HG03097 (cell line): ENCODE results near the gene ST8SIA5.

Source experiments
- ATAC-seq: cut with Tn5 transposase; IDR thresholded peaks from one replicate; pipeline ENCODE4 v1.9.1; 2021; ENCODE audit not compliant: unreplicated experiment, low FRiP score

The ST8SIA5 gene

DNA sequence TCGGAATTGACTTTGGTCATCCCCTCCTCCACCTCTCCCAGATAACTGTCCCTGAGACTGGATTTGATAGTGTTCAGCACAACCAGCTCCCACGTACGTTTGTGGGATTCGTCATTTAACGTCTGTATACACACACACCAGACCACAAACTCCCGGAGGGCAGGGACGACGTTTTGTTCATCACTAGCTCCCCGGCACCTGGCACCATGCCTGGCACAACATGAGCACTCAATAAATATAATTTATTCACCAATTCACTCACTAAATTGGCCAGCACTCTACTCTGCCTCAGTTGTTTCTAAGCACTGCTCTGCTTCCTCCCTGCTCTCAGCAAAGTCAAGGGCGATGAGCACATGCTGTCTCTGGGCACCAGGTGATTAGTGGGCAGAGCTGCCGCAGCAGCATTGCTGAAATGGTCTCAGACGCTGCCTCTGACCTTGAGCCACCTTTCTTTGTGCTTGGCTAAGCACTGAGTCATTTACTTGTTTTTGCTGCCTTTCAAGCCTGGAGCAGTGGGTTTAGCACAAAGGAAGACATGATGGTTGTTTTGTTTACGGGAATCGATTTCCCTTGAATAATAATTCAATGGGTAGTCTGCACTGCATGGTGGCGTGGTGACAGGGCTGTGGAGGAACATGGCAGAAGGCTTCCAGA, 80.5 kb downstream of the ST8SIA5 start:
- ATAC-seq: no peak

GRCh38 chr18:46675112-46675511, 81.7 kb downstream of the ST8SIA5 start:
- no peak for ATAC-seq

GRCh38 chr18:46672062-46672970, 84.5 kb downstream of the ST8SIA5 start:
- no peak for ATAC-seq

DNA sequence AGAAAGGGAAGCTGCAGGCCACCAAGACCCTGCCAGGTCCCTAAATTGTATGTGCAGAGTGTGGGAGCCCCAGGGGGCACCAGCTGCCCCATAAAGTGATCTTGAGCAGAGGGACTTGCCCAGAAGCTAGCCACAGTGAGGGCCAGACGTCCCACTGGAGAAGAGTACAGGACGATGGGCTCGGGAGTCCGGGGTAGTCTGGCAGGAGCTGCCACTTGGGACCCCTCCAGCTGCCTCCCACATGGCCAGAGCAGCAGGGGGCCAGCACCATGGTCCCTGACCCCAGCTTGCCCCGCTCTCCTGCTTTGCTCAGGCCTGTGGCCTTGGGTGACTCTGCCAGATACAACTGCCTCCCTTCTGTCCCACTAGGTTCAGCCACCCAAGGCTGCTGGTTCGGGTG, 88.2 kb downstream of the ST8SIA5 start:
- ATAC-seq: no peak

- no peak for ATAC-seq
Measured at GRCh38 chr18:46668135-46668534, 88.7 kb downstream of the ST8SIA5 start.

- no peak for ATAC-seq
Measured at GRCh38 chr18:46663539-46663938, 93.3 kb downstream of the ST8SIA5 start.

GRCh38 chr18:46660957-46661749, 95.7 kb downstream of the ST8SIA5 start:
- no peak for ATAC-seq

- no peak for ATAC-seq
Measured at GRCh38 chr18:46659484-46659883, 97.4 kb downstream of the ST8SIA5 start.

DNA sequence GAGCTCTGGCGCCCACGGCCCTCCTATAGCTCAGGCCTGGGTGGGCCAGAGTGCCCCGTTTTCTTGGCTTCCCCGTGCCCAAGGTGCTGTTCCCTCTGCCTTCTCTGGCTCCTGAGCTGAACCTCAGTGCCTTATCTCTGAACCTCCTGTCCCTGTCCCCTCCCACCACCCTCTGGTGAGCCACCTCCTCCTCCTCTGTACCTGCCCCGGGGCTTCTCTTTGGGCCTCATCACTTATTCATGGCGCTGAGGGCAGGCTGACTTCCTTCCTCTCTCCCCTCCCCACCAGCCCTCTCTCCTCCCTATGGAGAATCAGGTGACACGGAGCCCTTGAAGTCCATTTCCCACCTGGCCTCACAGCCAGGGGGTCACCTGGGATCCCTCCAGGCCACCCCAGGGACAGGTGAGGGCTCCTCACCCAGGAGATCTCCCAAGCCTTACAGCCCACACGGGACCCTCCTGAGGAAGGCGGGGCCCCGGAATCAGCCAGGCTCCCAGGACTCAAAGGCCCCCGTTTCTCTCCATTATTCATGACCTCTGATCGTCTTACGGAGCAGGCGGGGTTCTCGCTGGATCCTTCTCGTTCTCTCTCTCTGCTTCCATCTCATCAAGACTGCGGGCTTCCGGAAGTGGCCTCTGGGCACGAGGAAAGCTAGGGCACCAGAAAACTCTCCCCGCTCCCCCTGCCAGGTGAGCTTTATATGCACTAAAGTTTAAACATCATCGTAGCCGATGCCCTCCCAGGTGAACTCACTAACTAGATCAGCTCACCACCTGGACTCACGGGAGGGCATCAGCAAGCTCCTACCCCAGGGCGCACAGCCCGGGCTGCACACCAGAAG, 99.5 kb downstream of the ST8SIA5 start, which contains the start of gene LOXHD1:
TSS of gene LOXHD1 (minus strand) at position 106 of the 841 bp plus-strand sequence. CDS start 187 bp downstream, outside the sequence.
- no peak for ATAC-seq

DNA sequence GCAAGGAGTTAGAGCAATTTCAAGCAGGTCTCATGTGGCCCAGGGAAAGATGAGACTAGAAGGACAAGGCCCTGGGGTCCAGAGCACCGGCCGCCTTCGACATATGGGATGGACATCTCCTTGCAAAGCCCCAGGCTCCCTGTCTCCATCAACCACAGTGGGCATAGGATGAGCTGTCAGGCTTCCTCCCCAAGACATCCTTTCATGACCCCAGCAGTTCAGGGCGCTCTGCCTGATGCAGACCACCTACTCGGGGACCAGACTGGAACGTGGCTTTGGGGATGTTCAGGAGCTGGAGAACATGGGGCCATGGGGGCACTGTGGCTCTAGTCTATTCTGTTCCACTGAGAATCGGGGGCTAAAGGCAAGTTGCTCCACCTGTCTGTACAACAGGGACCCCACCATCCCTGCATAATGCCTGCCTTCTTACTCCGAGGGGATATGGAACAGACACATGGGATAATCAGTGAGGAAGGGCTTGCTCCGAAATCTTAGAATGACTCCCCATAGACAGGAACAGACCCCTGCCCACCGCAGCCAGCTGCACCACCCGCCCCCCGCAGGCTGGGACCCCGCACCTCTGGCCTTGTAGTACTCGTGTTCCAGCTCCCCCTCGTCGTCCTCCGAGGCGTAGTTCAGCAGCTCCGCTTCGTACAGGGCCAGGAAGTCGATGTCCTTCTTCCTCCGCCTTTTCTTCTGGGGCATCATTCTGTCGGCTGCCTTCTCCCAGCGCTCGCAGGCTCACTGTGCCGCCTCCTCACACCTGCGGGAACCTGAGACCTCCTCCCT, 100.3 kb downstream of the ST8SIA5 start:
- ATAC-seq: no peak

- ATAC-seq: no peak
Measured at GRCh38 chr18:46652372-46652771, 104.5 kb downstream of the ST8SIA5 start.

DNA sequence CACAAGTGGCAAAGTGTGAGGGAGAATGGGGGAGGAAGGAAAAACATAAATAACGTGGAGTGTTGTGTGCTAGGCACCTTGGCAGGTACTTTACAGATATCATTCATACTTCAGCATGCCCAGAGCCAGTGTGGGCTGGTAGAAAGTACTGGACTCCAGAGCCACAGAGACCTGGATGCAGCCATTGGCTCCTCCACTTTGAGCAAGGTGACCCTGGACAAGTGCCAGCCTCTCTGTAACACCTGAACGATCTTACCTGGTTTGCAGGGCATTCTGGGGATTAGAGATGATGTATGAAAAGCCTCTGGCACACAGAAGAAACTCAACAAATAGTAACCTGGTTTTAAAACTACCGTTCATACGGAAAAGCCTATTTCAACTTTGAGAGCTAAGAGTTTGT, 106.2 kb downstream of the ST8SIA5 start:
- no peak for ATAC-seq

DNA sequence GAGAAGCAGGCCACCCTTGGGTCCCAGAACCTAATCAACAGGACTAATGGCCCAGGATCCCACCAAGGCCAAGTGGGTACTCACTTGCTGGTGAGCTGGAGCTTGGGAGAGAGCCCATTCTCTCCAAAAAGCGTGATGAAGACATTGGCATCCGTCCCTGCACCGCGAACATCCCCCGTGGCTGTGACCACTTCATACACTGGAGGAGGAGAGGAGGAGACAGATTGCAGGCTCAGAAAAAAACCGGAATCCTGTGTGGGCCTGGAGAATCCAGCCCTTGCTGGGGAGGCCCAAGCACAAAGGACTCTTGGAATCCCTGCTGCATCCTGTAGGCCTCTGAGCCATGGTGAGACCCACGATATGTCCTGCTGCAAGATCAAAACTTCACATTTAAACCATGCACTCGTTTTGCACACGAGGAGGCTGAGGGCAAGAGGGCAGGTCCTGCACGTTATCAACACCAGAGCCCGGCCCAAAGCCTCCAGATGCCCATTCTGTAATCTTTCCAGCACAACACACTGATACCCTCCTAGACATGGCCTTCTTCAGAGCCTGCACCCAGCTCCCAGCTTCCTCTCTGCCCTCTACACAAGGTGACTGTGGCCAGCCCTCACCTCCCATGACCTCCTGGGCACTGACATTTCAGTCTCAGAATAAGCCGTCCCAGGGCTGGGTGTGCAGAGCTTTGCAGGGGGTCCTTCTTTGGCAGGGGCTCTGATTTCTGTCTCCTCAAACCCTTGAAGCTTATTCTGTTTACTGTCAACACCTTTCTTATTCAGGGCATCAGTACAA, 107.6 kb downstream of the ST8SIA5 start:
- ATAC-seq: no peak

- ATAC-seq: no peak
Measured at GRCh38 chr18:46646468-46646867, 110.4 kb downstream of the ST8SIA5 start.

- ATAC-seq: no peak
Measured at GRCh38 chr18:46642561-46642960, 114.3 kb downstream of the ST8SIA5 start.

GRCh38 chr18:46641917-46642316, 114.9 kb downstream of the ST8SIA5 start:
- no peak for ATAC-seq

DNA sequence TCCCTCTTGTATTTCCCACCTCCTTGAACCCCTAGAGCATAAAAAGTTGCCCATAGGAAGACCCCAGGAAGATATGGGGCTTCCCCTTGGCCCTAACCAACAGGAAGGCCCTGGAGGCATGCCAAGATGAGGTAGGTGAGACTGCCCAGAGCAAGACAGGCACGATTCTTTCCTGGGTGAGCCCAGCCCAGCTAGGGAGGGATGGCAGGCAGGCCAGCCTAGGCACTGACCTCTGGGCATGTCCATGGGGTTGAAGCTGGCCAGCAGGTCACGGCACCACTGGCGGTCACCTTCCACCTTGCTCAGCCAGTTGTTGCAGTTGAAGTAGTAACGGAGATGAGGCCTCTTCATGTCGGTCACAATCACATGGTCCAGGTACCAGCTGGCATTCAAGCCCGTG, 117.5 kb downstream of the ST8SIA5 start:
- no peak for ATAC-seq

DNA sequence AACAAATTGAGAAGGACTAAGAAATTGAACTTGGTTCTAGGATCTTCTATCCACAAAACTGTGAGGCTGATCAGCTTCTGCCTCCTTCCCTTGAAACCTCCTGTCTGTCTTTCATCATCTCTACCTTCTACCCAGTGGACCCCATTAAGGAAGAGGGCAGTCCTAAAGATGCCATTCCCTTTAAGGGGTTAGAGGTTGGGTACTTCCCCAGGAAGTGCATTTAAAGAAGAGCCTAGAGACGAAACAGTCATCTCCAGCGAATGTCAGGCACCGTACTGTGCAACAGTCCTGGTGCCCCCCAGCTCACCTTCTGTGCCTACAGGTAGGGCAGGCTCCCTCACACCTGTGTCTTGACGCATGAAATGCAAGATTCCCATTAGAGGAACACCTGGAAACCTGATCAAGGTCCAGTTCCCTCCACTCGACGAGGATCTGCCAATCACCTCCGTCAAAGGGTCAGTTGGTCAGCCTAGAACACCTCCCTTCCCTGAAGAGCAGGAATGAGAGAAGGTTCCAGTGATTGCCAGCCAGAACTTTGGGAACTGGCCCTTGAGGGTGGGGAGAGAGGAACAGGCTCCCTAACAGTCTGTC, 120.7 kb downstream of the ST8SIA5 start:
- no peak for ATAC-seq
